ENCODE results near the gene ZMYND8. TPM values are rescaled to one million over a fixed set of nuclear protein-coding genes. Genes with fewer than 3 reads are reported as not detected.
A peak's percentile ranks its signal among the peaks of the same experiment; 100 is the strongest.

The ZMYND8 gene
- polyA plus RNA-seq, 4 donors, result 9.2 to 27.1 (median 16.3) TPM

DNA sequence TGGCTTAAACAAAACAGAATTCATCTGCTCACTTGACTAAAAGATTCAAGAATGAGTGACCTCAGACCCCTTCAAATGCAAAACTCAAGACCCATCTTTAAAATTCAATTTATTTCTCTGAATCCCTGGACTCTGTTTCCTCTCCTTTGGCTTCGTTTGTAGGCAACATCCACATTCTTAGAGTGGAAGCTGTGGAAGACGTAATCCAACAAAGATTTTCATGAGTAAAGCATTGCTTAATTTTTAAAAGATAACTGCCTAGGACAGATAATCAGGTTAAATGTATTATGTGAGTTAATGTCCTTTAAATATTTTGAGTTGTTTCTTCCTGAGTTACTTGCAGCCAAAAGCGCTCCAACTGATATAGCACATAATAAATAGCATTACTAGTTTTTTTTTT lies 164.5 kb downstream of the ZMYND8 start:
- H3K4me1 ChIP-seq (ENCODE audit: control insufficient read depth in 3 of 3, insufficient read depth in 2 of 3, low read depth in 1 of 3, low read length in 2 of 3), result no peaks in the 10 kb centered on the region
- H3K36me3 ChIP-seq (ENCODE audit: control insufficient read depth in 3 of 3, insufficient read depth in 2 of 3, low read depth in 1 of 3, low read length in 3 of 3), result no peaks in the 10 kb centered on the region
- WGBS, 3 donors, result 79 to 87% (median 84%) methylated on average over 3 of the region's 3 CpGs
- H3K27me3 ChIP-seq (ENCODE audit: control insufficient read depth in 3 of 3, insufficient read depth in 3 of 3, low read length in 3 of 3), result peaks cover 0 to 2% (median 0%) of the 10 kb centered on the region in 3 donors
- DNase-seq (no peak), FAIRE-seq (no peak)
- no peak overlapping the region for H3K4me3 ChIP-seq (ENCODE audit: low read depth in 1 of 3, low read length in 3 of 3)
- no peak overlapping the region for H3K27ac ChIP-seq (ENCODE audit: low read depth in 1 of 3, low read length in 2 of 3)
- H3K9me3 ChIP-seq (ENCODE audit: control insufficient read depth in 2 of 2, insufficient read depth in 1 of 2, low read depth in 1 of 2, low read length in 1 of 2), result no peaks in the 10 kb centered on the region

DNA sequence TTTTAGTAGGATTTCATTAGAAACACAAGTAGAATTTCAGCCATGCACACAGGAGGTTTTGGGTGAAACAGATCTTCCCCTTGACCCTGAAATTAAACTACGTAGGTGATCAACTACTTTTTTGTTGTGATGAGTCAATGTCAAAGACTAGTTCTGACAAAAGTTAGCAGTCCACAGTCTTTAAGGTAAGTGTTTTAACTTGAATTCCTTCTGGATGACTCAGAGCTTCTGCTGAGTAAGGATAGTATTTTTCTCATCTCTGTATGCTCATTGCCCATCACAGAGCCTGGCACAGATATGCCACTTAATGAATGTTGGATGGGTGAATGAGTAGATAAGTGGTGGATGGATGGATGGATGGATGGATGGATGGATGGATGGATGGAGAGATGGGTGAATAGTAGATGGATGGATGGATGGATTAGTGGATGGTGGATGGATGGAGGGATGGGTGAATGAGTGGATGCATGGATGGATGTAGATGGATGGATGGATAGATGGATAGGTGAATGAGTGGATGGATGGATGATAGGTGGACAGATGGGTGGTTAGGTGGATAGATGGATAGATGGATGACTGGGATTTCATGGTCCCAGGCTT lies 165.3 kb downstream of the ZMYND8 start:
- Histone ChIP-seq H3K36me3 (ENCODE audit: control insufficient read depth in 3 of 3, insufficient read depth in 2 of 3, low read depth in 1 of 3, low read length in 3 of 3) (no peaks in the 10 kb centered on the region), H3K9me3 (ENCODE audit: control insufficient read depth in 2 of 2, insufficient read depth in 1 of 2, low read depth in 1 of 2, low read length in 1 of 2) (no peaks in the 10 kb centered on the region), H3K4me3 (ENCODE audit: low read depth in 1 of 3, low read length in 3 of 3) (no peak overlapping the region), H3K4me1 (ENCODE audit: control insufficient read depth in 3 of 3, insufficient read depth in 2 of 3, low read depth in 1 of 3, low read length in 2 of 3) (no peaks in the 10 kb centered on the region), H3K27me3 (ENCODE audit: control insufficient read depth in 3 of 3, insufficient read depth in 3 of 3, low read length in 3 of 3) (peaks cover 0 to 2% (median 0%) of the 10 kb centered on the region in 3 donors), H3K27ac (ENCODE audit: low read depth in 1 of 3, low read length in 2 of 3) (no peak overlapping the region)
- no peak for FAIRE-seq
- no peak for DNase-seq
- WGBS, 3 donors, result 73 to 87% (median 85%) methylated on average over 1 of the region's 1 CpG

DNA sequence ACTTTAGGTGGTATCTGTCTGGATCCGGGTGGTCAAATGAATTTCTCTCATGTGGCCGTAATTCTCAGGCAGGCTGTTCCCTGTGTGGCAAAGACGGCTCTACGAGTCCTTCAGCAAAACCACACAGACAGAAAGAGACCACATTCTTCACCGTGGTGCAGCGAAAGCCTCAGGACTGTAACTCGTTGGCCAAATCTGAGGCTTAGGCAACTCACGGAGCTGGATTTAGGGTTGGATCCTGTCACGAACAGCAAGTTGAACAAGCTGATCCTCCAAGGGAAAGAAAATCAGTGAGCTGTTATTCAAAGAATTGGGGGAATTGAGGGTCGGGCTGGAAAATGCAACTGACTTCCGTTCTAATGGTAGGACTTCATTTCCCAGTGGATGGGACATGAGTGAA lies 167.4 kb downstream of the ZMYND8 start:
- no peak for DNase-seq
- peaks cover 0 to 2% (median 0%) of the 10 kb centered on the region in 3 donors for H3K27me3 ChIP-seq (ENCODE audit: control insufficient read depth in 3 of 3, insufficient read depth in 3 of 3, low read length in 3 of 3)
- H3K4me3 ChIP-seq (ENCODE audit: low read depth in 1 of 3, low read length in 3 of 3), result no peak overlapping the region
- FAIRE-seq, result no peak
- no peaks in the 10 kb centered on the region for H3K36me3 ChIP-seq (ENCODE audit: control insufficient read depth in 3 of 3, insufficient read depth in 2 of 3, low read depth in 1 of 3, low read length in 3 of 3)
- no peak overlapping the region for H3K27ac ChIP-seq (ENCODE audit: low read depth in 1 of 3, low read length in 2 of 3)
- 59 to 71% (median 60%) methylated on average over 11 of the region's 11 CpGs for WGBS, 3 donors
- no peaks in the 10 kb centered on the region for H3K9me3 ChIP-seq (ENCODE audit: control insufficient read depth in 2 of 2, insufficient read depth in 1 of 2, low read depth in 1 of 2, low read length in 1 of 2)
- no peaks in the 10 kb centered on the region for H3K4me1 ChIP-seq (ENCODE audit: control insufficient read depth in 3 of 3, insufficient read depth in 2 of 3, low read depth in 1 of 3, low read length in 2 of 3)

DNA sequence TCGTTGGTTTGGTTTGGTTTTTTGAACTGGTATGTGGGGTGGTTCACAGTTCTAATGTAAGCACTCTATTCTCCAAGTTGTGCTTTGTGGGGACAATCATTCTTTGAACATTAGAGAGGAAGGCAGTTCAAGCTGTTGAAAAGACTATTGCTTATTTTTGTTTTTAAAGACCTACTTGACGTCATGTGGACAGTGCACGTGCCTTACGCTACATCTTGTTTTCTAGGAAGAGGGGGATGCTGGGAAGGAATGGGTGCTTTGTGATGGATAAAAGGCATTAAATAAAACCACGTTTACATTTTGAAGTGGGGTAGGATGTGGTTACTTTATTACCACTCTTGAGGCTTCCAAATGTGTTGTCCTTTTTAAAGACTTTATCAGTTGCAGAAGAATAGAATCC lies 168.0 kb downstream of the ZMYND8 start:
- DNase-seq (no peak), FAIRE-seq (no peak)
- WGBS, 3 donors, result 53 to 67% (median 54%) methylated on average over 5 of the region's 5 CpGs
- Histone ChIP-seq H3K27me3 (ENCODE audit: control insufficient read depth in 3 of 3, insufficient read depth in 3 of 3, low read length in 3 of 3) (peaks cover 0 to 2% (median 0%) of the 10 kb centered on the region in 3 donors), H3K27ac (ENCODE audit: low read depth in 1 of 3, low read length in 2 of 3) (no peak overlapping the region), H3K36me3 (ENCODE audit: control insufficient read depth in 3 of 3, insufficient read depth in 2 of 3, low read depth in 1 of 3, low read length in 3 of 3) (no peaks in the 10 kb centered on the region), H3K4me1 (ENCODE audit: control insufficient read depth in 3 of 3, insufficient read depth in 2 of 3, low read depth in 1 of 3, low read length in 2 of 3) (no peaks in the 10 kb centered on the region), H3K9me3 (ENCODE audit: control insufficient read depth in 2 of 2, insufficient read depth in 1 of 2, low read depth in 1 of 2, low read length in 1 of 2) (no peaks in the 10 kb centered on the region), H3K4me3 (ENCODE audit: low read depth in 1 of 3, low read length in 3 of 3) (no peak overlapping the region)

DNA sequence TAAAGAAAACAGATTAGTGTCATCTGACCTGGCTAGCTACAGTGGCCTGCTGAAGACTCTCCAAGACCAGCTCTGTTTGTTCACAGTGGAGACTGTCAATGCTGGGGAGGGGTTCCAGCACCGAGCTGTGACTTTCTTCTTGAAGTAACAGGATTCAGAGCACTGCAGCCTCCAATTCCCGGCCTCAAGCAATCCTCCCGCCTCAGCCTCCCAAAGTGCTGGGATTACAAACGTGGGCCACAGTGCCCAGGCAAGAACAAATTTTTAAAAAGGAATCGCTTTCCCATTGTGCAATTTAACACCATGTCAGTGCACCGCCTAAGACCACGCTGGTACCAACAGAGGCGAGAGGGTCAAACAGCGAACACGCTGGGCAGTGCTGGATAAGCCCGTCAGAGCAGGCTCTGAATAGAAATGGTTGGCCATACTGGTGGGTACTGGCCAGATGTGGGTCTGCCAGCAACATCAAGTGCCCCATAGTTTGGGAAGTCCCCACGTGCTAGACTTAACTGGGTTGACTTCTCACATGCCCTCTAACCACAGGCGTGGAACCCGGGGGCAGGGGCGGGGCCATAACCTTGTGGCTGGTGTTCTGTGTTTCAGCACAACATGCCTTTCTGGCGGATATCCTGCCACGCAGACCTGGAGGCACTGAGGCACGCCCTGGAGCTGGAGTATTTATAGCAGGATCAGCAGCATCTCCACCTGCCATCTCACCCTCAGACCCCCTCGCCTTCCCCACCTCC lies 168.9 kb downstream of the ZMYND8 start:
- Histone ChIP-seq H3K4me3 (ENCODE audit: low read depth in 1 of 3, low read length in 3 of 3) (no peak overlapping the region), H3K36me3 (ENCODE audit: control insufficient read depth in 3 of 3, insufficient read depth in 2 of 3, low read depth in 1 of 3, low read length in 3 of 3) (no peaks in the 10 kb centered on the region), H3K27ac (ENCODE audit: low read depth in 1 of 3, low read length in 2 of 3) (no peak overlapping the region), H3K27me3 (ENCODE audit: control insufficient read depth in 3 of 3, insufficient read depth in 3 of 3, low read length in 3 of 3) (peaks cover 0 to 2% (median 0%) of the 10 kb centered on the region in 3 donors), H3K9me3 (ENCODE audit: control insufficient read depth in 2 of 2, insufficient read depth in 1 of 2, low read depth in 1 of 2, low read length in 1 of 2) (no peaks in the 10 kb centered on the region), H3K4me1 (ENCODE audit: control insufficient read depth in 3 of 3, insufficient read depth in 2 of 3, low read depth in 1 of 3, low read length in 2 of 3) (no peaks in the 10 kb centered on the region)
- DNase-seq, result no peak
- WGBS, 3 donors, result 66 to 70% (median 68%) methylated on average over 19 of the region's 19 CpGs
- FAIRE-seq, result no peak

DNA sequence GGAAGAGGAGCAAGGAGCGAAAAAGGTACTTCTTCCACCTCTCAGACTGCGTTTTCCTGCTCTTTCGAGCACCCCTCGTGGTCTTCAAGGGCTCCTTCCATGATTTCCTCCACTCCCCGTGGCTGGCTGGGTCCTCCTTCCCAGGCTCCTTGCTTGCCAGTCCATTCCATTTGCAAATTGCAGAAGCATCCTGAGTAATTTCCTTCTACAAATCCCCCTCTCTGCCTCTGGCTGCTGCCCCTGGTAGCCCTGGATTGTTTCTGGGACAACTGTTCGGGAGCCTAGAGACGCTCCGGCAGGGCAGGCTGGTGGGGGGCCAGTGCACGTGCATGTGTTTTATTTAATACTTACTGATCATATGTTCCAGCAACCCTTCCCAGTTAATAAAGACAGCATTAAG lies 173.1 kb downstream of the ZMYND8 start:
- WGBS, 3 donors, result 63 to 75% (median 65%) methylated on average over 9 of the region's 9 CpGs
- DNase-seq, result no peak
- H3K36me3 ChIP-seq (ENCODE audit: control insufficient read depth in 3 of 3, insufficient read depth in 2 of 3, low read depth in 1 of 3, low read length in 3 of 3), result no peaks in the 10 kb centered on the region
- no peaks in the 10 kb centered on the region for H3K4me1 ChIP-seq (ENCODE audit: control insufficient read depth in 3 of 3, insufficient read depth in 2 of 3, low read depth in 1 of 3, low read length in 2 of 3)
- H3K4me3 ChIP-seq (ENCODE audit: low read depth in 1 of 3, low read length in 3 of 3), result no peak overlapping the region
- no peak for FAIRE-seq
- H3K9me3 ChIP-seq (ENCODE audit: control insufficient read depth in 2 of 2, insufficient read depth in 1 of 2, low read depth in 1 of 2, low read length in 1 of 2), result no peaks in the 10 kb centered on the region
- H3K27me3 ChIP-seq (ENCODE audit: control insufficient read depth in 3 of 3, insufficient read depth in 3 of 3, low read length in 3 of 3), result no peaks in the 10 kb centered on the region
- H3K27ac ChIP-seq (ENCODE audit: low read depth in 1 of 3, low read length in 2 of 3), result no peak overlapping the region

DNA sequence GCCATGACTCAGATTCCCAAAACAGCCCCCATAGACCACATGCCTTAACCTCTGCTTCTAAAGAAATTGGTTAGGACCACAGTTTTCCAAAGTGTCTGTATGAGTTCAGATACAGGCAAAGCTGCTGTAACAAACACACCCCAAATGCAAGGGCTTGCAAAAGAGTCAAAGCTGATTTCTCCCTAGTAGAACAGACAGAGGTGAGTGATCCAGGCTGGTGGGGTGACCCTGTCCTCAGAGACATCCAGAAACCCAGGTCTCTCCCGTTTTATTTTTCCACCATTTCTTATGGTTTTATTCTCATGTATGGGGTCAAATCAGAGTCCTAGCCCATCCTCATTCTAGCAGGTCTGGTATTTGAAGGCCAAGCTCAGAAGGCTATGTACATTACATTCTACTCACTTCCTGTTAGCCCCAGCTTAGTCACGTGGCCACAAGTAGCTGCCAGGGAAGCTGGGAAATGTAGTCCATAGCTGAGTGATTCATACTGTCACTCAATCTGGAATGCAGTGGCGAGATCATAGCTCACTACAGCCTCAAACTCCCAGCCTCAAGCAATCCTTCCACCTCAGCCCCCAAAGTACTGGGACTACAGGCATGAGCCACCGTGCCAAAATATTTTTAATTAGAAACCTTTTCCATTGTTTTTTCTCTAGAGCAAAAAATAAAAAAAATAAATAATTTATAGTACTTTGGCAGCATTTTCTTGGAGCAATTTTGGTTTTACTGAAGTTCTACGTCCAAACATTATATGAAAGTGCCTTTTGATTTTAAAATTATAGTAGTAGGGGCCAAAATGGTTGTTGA lies 175.2 kb downstream of the ZMYND8 start:
- 68 to 73% (median 70%) methylated on average over 5 of the region's 5 CpGs for WGBS, 3 donors
- H3K27me3 ChIP-seq (ENCODE audit: control insufficient read depth in 3 of 3, insufficient read depth in 3 of 3, low read length in 3 of 3), result no peaks in the 10 kb centered on the region
- no peak overlapping the region for H3K4me3 ChIP-seq (ENCODE audit: low read depth in 1 of 3, low read length in 3 of 3)
- no peak overlapping the region for H3K27ac ChIP-seq (ENCODE audit: low read depth in 1 of 3, low read length in 2 of 3)
- no peaks in the 10 kb centered on the region for H3K4me1 ChIP-seq (ENCODE audit: control insufficient read depth in 3 of 3, insufficient read depth in 2 of 3, low read depth in 1 of 3, low read length in 2 of 3)
- FAIRE-seq (no peak), DNase-seq (peak; percentile 34 to 61)
- no peaks in the 10 kb centered on the region for H3K9me3 ChIP-seq (ENCODE audit: control insufficient read depth in 2 of 2, insufficient read depth in 1 of 2, low read depth in 1 of 2, low read length in 1 of 2)
- no peaks in the 10 kb centered on the region for H3K36me3 ChIP-seq (ENCODE audit: control insufficient read depth in 3 of 3, insufficient read depth in 2 of 3, low read depth in 1 of 3, low read length in 3 of 3)

DNA sequence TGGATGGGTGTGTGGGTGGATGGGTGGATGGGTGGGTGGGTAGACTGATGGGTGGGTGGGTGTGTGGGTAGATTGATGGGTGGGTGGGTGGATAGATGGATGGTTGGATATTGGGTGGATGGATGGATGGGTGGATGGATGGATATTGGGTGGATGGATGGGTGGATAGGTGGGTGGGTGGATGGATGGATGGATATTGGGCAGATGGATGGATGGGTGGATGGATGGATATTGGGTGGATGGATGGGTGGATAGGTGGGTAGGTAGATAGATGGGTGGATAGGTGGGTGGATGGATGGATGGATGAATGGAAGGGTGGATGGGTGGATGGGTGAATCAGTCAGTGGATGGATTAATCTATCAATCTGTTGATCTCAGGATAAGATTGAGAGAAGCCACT lies 177.2 kb downstream of the ZMYND8 start:
- DNase-seq (no peak), FAIRE-seq (no peak)
- H3K36me3 ChIP-seq (ENCODE audit: control insufficient read depth in 3 of 3, insufficient read depth in 2 of 3, low read depth in 1 of 3, low read length in 3 of 3), result no peaks in the 10 kb centered on the region
- no peaks in the 10 kb centered on the region for H3K4me1 ChIP-seq (ENCODE audit: control insufficient read depth in 3 of 3, insufficient read depth in 2 of 3, low read depth in 1 of 3, low read length in 2 of 3)
- no peaks in the 10 kb centered on the region for H3K9me3 ChIP-seq (ENCODE audit: control insufficient read depth in 2 of 2, insufficient read depth in 1 of 2, low read depth in 1 of 2, low read length in 1 of 2)
- H3K27ac ChIP-seq (ENCODE audit: low read depth in 1 of 3, low read length in 2 of 3), result no peak overlapping the region
- H3K27me3 ChIP-seq (ENCODE audit: control insufficient read depth in 3 of 3, insufficient read depth in 3 of 3, low read length in 3 of 3), result no peaks in the 10 kb centered on the region
- no peak overlapping the region for H3K4me3 ChIP-seq (ENCODE audit: low read depth in 1 of 3, low read length in 3 of 3)
